ENCODE measurements around the gene MSH3.

DNA sequence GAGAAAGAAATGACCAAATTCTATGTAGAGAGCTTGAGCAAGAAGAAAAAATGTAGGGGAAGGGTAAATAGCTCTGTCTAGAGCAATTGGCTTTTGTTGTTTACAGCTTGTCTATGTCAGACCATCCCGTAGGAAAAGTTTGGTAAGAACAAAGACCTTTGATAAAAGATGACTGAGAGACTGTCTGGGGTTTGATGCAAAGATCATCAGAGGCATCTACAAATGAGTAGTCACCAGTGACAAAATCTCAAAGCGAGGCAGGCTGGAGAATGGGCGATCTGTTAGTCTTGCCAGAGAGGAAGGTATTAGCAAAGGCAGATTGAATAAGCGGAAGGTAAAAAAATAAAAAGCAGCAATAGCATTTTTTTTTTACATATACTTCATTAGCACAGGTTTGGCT is 180.7 kb downstream of the MSH3 start:
- no peak for TF ChIP-seq FOXJ3 (CRISPR knock-in tag; IDR thresholded peaks at IDR 0.05)
- no peak for TF ChIP-seq MXI1 (IDR thresholded peaks at IDR 0.05; ENCODE audit: low read depth, low read length)
- no peak for TF ChIP-seq IRF3 (IDR thresholded peaks at IDR 0.05; ENCODE audit: low read depth, low read length)
- TF ChIP-seq REST (IDR thresholded peaks at IDR 0.05; ENCODE audit: low read depth, low read length): no peak
- TF ChIP-seq POLR2AphosphoS5 (IDR thresholded peaks at IDR 0.05; ENCODE audit: low read depth, low read length): no peak
